H1 (cell line): ENCODE results near the gene SPPL2A. TPM values are rescaled to one million over a fixed set of nuclear protein-coding genes. Genes with fewer than 3 reads are reported as not detected.

Experiments
- ATF2 ChIP-seq: IDR thresholded peaks from 2 replicates; pipeline ENCODE4 v1.6.1; 2012; ENCODE audit warnings: low read length, inconsistent platforms
- CTBP2 ChIP-seq: IDR thresholded peaks from 2 replicates; pipeline ENCODE4 v1.7.0; 2011; ENCODE audit warnings: borderline replicate concordance, mild to moderate bottlenecking, moderate library complexity, mixed read lengths, low read length; ENCODE audit not compliant: insufficient read depth, insufficient read length
- POLR2A ChIP-seq, 2 experiments: IDR thresholded peaks; 1 replicate in 1 of 2; 2 replicates in 1 of 2; pipeline ENCODE4 v1.6.1; 2011; ENCODE audit warnings: low read depth in 2 of 2, low read length in 2 of 2, mild to moderate bottlenecking in 2 of 2; ENCODE audit errors: control extremely low read depth in 1 of 2
- RFX5 ChIP-seq: IDR thresholded peaks from 2 replicates; pipeline ENCODE4 v1.6.1; 2011; ENCODE audit warnings: low read depth, low read length, improper control_type of control experiment, borderline replicate concordance
- SIX5 ChIP-seq: IDR thresholded peaks from 2 replicates; pipeline ENCODE4 v1.6.1; 2011; ENCODE audit warnings: mild to moderate bottlenecking, low read depth, low read length
- SP2 ChIP-seq: IDR thresholded peaks from 2 replicates; pipeline ENCODE4 v1.6.1; 2012; ENCODE audit warnings: mild to moderate bottlenecking, low read length, inconsistent platforms
- TCF12 ChIP-seq: IDR thresholded peaks from 2 replicates; pipeline ENCODE4 v1.6.1; 2011; ENCODE audit warnings: low read depth, mild to moderate bottlenecking, low read length
- YY1 ChIP-seq: IDR thresholded peaks from 2 replicates; pipeline ENCODE4 v1.6.1; 2011; ENCODE audit warnings: low read depth, mild to moderate bottlenecking, low read length
- polyA plus RNA-seq, 7 experiments: library from polyadenylated mRNA; depleted of rRNA in 3 of 7; stranded (reverse) in 5 of 7; unstranded in 2 of 7; fragments of >200 nt in 5 of 7; fragments of 200-250 nt in 2 of 7; gene quantifications; 1 replicate in 5 of 7; 2 replicates in 1 of 7; 4 replicates in 1 of 7; pipeline versions ENCODE4 v1.2.1 to v1.2.3, GENCODE V29; 2011 to 2013; ENCODE audit warnings: missing spikeins in 2 of 7, mixed read lengths in 2 of 7
- total RNA-seq: library from RNA; stranded (reverse); fragmentation: NEBNext Ultra II Directional; extraction: Animal tissue kit (Norgen Biotek cat#: 25700); gene quantifications from 2 replicates; pipeline ENCODE4 v1.2.1, GENCODE V29; 2021
- TF ChIP-seq, protein P1 (sequence below): fragments of 300-600 bp; sonication (generic); IDR thresholded peaks from 2 replicates; pipeline ENCODE4 v1.7.1; 2012; ENCODE audit warnings: low read length, moderate library complexity, mild to moderate bottlenecking, inconsistent platforms; ENCODE audit not compliant: insufficient replicate concordance

Gene SPPL2A
- total and polyA plus RNA-seq, 2 of the 8 experiments (the other 6 are each of a cell fraction or from before 2014, with no cell fraction given), result 15.6 to 52.9 TPM

DNA sequence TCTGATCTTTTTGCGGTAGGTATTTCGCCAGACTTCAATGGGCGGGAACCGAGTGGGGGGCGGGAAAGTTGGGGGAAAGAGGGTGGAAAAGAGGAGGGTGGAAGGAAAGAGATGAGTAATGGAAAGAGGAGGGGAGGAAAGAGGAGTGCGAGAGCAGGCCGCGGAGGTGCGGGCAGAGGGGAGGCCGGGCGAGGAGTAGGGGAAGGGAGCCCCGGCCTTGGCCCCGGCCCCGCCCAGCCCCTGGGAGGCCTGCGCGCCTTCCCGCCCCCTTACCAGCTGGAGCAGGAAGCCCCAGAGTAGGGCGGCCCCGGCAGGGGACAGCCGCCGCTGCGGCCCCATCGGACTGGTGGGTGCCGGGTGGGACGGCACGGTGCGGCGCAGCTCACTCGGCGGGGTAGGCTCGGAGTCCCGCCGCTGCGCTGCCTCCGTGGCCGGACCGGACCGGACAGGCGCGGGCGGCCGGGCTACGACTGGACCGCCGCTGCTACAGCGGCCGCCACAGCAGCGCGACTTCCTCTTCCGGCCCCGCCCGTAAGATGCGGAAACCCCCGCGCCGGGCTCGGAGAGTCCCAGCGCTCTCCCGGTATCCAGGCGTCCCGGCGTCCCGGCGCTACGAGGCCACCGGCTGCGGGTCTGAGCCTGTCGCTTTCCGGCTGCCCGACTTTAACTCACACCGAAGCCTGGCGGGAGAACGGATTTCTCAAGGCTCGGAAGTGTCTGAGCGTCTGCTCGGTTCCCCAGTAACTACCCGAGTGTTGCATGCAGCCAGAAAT lies at the start of gene SPPL2A (continued):
- TF ChIP-seq, protein P1, sequence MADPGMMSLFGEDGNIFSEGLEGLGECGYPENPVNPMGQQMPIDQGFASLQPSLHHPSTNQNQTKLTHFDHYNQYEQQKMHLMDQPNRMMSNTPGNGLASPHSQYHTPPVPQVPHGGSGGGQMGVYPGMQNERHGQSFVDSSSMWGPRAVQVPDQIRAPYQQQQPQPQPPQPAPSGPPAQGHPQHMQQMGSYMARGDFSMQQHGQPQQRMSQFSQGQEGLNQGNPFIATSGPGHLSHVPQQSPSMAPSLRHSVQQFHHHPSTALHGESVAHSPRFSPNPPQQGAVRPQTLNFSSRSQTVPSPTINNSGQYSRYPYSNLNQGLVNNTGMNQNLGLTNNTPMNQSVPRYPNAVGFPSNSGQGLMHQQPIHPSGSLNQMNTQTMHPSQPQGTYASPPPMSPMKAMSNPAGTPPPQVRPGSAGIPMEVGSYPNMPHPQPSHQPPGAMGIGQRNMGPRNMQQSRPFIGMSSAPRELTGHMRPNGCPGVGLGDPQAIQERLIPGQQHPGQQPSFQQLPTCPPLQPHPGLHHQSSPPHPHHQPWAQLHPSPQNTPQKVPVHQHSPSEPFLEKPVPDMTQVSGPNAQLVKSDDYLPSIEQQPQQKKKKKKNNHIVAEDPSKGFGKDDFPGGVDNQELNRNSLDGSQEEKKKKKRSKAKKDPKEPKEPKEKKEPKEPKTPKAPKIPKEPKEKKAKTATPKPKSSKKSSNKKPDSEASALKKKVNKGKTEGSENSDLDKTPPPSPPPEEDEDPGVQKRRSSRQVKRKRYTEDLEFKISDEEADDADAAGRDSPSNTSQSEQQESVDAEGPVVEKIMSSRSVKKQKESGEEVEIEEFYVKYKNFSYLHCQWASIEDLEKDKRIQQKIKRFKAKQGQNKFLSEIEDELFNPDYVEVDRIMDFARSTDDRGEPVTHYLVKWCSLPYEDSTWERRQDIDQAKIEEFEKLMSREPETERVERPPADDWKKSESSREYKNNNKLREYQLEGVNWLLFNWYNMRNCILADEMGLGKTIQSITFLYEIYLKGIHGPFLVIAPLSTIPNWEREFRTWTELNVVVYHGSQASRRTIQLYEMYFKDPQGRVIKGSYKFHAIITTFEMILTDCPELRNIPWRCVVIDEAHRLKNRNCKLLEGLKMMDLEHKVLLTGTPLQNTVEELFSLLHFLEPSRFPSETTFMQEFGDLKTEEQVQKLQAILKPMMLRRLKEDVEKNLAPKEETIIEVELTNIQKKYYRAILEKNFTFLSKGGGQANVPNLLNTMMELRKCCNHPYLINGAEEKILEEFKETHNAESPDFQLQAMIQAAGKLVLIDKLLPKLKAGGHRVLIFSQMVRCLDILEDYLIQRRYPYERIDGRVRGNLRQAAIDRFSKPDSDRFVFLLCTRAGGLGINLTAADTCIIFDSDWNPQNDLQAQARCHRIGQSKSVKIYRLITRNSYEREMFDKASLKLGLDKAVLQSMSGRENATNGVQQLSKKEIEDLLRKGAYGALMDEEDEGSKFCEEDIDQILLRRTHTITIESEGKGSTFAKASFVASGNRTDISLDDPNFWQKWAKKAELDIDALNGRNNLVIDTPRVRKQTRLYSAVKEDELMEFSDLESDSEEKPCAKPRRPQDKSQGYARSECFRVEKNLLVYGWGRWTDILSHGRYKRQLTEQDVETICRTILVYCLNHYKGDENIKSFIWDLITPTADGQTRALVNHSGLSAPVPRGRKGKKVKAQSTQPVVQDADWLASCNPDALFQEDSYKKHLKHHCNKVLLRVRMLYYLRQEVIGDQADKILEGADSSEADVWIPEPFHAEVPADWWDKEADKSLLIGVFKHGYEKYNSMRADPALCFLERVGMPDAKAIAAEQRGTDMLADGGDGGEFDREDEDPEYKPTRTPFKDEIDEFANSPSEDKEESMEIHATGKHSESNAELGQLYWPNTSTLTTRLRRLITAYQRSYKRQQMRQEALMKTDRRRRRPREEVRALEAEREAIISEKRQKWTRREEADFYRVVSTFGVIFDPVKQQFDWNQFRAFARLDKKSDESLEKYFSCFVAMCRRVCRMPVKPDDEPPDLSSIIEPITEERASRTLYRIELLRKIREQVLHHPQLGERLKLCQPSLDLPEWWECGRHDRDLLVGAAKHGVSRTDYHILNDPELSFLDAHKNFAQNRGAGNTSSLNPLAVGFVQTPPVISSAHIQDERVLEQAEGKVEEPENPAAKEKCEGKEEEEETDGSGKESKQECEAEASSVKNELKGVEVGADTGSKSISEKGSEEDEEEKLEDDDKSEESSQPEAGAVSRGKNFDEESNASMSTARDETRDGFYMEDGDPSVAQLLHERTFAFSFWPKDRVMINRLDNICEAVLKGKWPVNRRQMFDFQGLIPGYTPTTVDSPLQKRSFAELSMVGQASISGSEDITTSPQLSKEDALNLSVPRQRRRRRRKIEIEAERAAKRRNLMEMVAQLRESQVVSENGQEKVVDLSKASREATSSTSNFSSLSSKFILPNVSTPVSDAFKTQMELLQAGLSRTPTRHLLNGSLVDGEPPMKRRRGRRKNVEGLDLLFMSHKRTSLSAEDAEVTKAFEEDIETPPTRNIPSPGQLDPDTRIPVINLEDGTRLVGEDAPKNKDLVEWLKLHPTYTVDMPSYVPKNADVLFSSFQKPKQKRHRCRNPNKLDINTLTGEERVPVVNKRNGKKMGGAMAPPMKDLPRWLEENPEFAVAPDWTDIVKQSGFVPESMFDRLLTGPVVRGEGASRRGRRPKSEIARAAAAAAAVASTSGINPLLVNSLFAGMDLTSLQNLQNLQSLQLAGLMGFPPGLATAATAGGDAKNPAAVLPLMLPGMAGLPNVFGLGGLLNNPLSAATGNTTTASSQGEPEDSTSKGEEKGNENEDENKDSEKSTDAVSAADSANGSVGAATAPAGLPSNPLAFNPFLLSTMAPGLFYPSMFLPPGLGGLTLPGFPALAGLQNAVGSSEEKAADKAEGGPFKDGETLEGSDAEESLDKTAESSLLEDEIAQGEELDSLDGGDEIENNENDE, result no peak
- TF ChIP-seq SP2, result no peak
- TF ChIP-seq TCF12, result 0 out of 2 replicates have a peak, but pooled peaks have one; percentile 41
- TF ChIP-seq RFX5, result no peak
- TF ChIP-seq ATF2, result no peak
- no peak for TF ChIP-seq SIX5
- TF ChIP-seq CTBP2, result no peak
- TF ChIP-seq YY1, result no peak
- peak; percentile 32 to 92 for TF ChIP-seq POLR2A (IDR thresholded peaks at IDR 0.05; ENCODE audit: control extremely low read depth in 1 of 2, low read depth in 2 of 2, low read length in 2 of 2)
